ENCODE data around the gene CDH23. TPM values are rescaled to one million over a fixed set of nuclear protein-coding genes. Genes with fewer than 3 reads are reported as not detected.
A peak's percentile ranks its signal among the peaks of the same experiment; 100 is the strongest.

CDH23 gene
- total RNA-seq, 1 donor from 2014 or later = 9.4 TPM

DNA sequence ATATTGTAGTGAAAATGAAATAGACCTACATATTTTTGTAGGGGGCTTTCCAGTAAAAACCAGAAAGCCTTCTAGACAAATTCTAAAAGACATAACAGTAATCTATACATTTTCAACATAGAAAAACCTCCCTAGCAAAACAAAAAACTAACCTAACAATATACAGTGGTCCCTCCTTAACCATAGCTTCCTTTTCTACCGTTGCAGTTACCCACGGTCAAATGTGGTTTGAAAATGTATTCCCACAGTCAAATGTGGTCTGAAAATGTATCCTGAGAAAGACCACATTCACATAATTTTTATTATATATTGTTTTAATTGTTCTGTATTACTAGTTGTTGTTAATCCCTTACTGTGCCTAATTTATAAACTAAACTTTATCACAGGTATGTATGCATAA lies 448.0 kb downstream of the CDH23 start:
- Mint-ChIP-seq H3K27ac (no peak overlapping the region), H3K36me3 (peaks cover 4% of the 10 kb centered on the region), H3K4me3 (no peak overlapping the region), H3K9me3 (no peaks in the 10 kb centered on the region), H3K4me1 (ENCODE audit: unreplicated experiment) (peaks cover 43% of the 10 kb centered on the region), H3K27me3 (no peaks in the 10 kb centered on the region)
- no peak for DNase-seq (ENCODE audit: extremely low spot score, unreplicated experiment)
- no peak for TF ChIP-seq CTCF (conservative IDR thresholded peaks at IDR 0.05)

GRCh38 chr10:71845410-71846405 lies 449.0 kb downstream of the CDH23 start:
- Mint-ChIP-seq H3K4me3 (no peak overlapping the region), H3K27ac (peak overlapping the region; percentile 39), H3K27me3 (no peaks in the 10 kb centered on the region), H3K9me3 (no peaks in the 10 kb centered on the region), H3K36me3 (peaks cover 7% of the 10 kb centered on the region), H3K4me1 (ENCODE audit: unreplicated experiment) (peaks cover 42% of the 10 kb centered on the region)
- no peak for DNase-seq (ENCODE audit: extremely low spot score, unreplicated experiment)
- no peak for TF ChIP-seq CTCF (conservative IDR thresholded peaks at IDR 0.05)

DNA sequence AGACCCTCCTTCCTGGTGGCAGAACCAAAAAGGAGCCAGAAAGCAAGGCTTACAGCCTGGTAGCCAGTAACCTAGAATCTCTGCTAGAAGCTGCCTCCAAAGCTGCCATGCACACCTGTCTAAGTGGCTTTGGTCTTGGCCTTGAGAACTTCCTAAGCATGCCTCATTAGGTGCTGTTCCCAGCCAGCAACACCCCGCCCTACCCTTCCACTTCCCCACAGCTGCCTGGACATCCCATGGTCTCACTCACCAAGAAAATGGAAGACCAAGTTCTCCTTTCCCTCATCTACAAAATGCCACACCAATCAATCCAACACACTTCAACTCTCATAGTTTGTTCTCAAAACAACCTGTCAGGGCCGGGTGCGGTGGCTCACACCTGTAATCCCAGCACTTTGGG lies 450.1 kb downstream of the CDH23 start:
- H3K9me3 Mint-ChIP-seq = no peaks in the 10 kb centered on the region
- H3K4me3 Mint-ChIP-seq = no peak overlapping the region
- no peak for TF ChIP-seq CTCF (conservative IDR thresholded peaks at IDR 0.05)
- no peak overlapping the region for H3K27ac Mint-ChIP-seq
- peaks cover 43% of the 10 kb centered on the region for H3K4me1 Mint-ChIP-seq (ENCODE audit: unreplicated experiment)
- no peaks in the 10 kb centered on the region for H3K27me3 Mint-ChIP-seq
- peaks cover 7% of the 10 kb centered on the region for H3K36me3 Mint-ChIP-seq
- DNase-seq (ENCODE audit: extremely low spot score, unreplicated experiment) = no peak

DNA sequence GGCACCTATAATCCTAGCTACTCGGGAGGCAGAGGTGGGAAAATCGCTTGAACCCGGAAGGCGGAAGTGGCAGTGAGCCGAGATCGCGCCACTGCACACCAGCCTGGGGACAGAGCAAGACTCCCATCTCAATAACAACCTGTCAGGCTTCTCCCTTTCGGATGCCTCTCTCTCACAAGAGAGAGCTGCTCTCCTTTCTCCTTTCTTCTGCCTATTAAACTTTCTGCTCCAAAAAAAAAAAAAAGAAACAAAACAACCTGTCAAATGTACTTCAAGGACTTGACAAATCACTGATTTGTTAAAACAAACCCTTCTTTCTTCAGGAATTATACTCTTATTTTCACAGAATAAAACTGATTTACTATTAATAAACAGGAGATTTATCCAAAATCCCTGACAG lies 450.7 kb downstream of the CDH23 start:
- TF ChIP-seq CTCF (conservative IDR thresholded peaks at IDR 0.05) = no peak
- Mint-ChIP-seq H3K4me1 (ENCODE audit: unreplicated experiment) (peaks cover 43% of the 10 kb centered on the region), H3K9me3 (no peaks in the 10 kb centered on the region), H3K27me3 (no peaks in the 10 kb centered on the region), H3K27ac (peak overlapping the region; percentile 65), H3K36me3 (peaks cover 7% of the 10 kb centered on the region), H3K4me3 (no peak overlapping the region)
- DNase-seq (ENCODE audit: extremely low spot score, unreplicated experiment) = no peak

DNA sequence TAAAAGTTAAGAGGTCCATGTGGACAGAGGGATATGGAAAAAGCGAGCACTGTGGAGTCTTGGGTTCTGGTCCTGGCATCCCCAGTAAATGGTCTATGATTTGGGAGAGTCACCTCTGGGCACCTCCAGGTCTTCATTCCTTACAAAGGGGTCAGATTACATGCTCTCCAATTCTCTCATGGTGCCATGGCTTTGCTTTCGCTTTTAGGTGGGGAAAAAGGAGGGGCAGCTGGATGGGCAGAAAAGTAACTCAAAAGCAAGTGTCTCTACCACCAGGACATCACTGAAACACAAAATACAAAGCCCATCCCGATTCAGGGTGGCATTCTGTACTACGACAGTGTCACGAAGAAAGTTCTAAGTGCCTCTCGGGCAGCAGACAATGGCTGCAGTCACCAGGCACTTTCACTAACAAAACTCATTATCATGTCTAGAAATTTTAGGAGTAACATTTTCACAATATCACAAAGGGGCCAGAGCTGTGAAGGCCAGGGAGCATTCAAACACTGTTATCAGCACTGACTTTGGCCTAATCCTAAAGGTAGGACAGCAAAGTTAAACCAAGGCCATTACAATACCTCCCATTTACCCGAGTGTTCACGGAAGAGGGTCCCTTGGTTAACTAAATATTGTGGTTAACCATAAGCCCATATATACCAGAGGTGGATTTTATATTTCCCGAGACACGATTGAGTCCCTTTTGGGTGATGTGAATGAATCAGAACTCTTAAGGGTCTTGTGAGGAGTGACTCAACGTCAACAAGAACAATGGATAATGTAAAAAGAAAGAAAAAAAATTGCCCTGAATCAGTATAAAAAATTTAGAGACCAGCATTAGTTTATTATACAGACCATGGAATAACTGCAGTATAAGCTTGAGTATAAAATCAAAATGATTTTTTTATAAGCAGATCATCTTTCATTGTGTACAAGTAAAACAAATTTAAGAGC lies 451.9 kb downstream of the CDH23 start:
- no peaks in the 10 kb centered on the region for H3K9me3 Mint-ChIP-seq
- no peak for TF ChIP-seq CTCF (conservative IDR thresholded peaks at IDR 0.05)
- H3K36me3 Mint-ChIP-seq = peaks cover 7% of the 10 kb centered on the region
- peak overlapping the region; percentile 72 for H3K4me3 Mint-ChIP-seq
- H3K4me1 Mint-ChIP-seq (ENCODE audit: unreplicated experiment) = peaks cover 39% of the 10 kb centered on the region
- no peak for DNase-seq (ENCODE audit: extremely low spot score, unreplicated experiment)
- H3K27ac Mint-ChIP-seq = peak overlapping the region; percentile 65
- no peaks in the 10 kb centered on the region for H3K27me3 Mint-ChIP-seq
